Anterior cingulate cortex (tissue), 58 donors: ENCODE data around the gene KIAA1549.

Experiments
- DNase-seq, 58 donors: peaks; one replicate each; lab custom pipeline; 2025; lab: John Stamatoyannopoulos, UW

Gene KIAA1549

GRCh38 chr7:138784692-138785091, 196.5 kb downstream of the KIAA1549 start:
- DNase-seq = no peak
